Central memory CD4-positive, alpha-beta T cell (primary cell): ENCODE measurements around the gene CCDC8.
"Not testable (repeated sequence)": the region's sequence is repeated elsewhere in the genome, so short reads cannot be mapped to it uniquely, and the experiment has no call there.

ENCODE experiments used
- DNase-seq: peaks from one replicate; pipeline ENCODE4 v3.0.0; 2022

The CCDC8 gene

DNA sequence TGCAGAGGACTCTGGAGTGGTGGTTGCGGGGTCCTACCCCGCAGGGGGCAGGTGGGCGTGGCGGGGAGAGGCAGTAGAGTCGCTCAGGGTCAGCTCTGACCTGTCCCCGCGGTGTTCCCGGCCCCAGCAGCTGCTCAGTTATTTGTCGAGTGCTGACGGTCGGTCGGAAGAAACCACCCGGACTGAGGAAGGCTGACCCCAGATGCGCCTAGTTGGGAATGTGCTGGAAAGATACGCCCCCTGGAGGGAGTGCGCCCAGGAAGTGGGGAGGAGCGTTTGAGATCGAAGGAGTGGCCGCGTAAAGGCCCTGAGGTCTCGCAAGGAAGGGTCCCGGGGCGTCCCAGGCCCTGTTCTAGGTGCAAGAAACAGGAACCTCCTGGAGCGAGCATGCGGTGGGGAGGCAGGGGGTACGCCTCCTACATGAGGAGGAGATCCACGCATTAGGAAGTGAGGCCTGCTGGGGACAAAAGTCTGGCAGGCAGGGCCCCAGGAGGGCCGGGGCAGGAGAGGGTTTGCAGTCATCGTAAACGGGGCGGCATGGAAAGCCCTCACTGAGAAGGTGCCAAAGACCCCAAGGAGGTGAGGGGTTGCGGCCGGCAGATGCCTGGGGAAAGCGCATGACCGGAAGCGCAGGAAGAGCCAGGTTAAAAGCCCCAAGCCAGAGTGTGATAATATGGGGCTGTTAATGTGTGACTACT, 9.2 kb downstream of the CCDC8 start:
- no peak for DNase-seq

DNA sequence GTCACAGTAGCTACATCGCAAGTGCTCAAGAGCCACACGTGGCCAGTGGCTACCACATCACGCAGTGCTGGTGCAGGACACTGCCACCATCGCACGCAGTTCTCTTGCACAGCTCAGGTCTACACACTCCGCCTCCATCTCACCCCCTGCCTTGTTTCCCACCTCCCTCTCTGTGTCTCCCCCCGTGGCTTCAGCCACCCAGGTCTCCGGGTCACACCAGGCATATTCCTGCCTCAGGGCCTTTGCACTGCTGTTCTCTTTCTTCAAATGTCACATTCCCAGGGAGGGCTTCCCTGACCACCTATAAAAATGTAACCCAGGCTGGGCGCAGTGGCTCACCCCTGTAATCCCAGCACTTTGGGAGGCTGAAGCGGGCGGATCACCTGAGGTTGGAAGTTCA, 10.6 kb downstream of the CCDC8 start:
- no peak for DNase-seq

DNA sequence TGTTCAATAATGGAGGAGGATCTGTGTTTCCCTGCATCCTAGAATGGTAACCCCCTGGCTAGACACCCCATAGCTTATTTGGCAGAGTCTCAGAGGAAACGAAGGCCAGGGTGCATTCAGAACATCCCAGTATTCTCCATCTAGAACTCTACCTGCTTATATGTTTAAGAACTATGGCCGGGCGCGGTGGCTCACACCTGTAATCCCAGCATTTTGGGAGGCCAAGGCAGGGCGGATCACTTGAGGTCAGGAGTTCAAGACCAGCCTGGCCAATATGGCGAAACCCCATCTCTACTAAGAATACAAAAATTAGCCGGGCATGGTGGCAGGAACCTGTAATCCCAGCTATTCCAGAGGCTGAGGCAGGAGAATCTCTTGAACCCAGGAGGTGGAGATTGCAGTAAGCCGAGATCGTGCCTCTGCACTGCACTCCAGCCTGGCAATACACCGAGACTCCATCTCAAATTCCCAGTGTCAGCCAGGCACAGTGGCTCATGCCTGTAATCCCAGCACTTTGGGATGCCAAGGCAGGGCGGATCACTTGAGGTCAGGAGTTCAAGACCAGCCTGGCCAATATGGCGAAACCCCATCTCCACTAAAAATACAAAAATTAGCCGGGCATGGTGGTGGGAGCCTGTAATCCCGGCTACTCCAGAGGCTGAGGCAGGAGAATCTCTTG, 15.4 kb downstream of the CCDC8 start:
- not testable (repeated sequence) for DNase-seq

DNA sequence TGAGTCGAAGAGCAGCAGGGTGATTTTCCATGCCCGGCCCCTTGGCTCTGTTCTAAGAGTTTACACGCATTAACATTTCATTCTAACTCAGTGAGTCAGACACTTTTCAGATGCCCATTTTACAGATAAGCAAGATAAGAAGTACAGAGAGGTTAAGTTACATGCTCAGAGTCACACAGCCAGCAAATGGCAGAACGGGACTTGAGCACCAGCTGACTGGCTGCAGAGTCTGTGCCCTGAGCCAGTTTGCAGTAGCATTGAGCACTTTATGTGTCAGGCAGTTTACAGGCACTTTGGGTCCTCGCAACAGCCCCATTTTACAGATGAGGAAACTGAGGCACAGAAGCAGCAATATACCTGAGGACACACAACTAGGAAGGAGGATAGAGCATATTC, 19.0 kb downstream of the CCDC8 start:
- DNase-seq: no peak

DNA sequence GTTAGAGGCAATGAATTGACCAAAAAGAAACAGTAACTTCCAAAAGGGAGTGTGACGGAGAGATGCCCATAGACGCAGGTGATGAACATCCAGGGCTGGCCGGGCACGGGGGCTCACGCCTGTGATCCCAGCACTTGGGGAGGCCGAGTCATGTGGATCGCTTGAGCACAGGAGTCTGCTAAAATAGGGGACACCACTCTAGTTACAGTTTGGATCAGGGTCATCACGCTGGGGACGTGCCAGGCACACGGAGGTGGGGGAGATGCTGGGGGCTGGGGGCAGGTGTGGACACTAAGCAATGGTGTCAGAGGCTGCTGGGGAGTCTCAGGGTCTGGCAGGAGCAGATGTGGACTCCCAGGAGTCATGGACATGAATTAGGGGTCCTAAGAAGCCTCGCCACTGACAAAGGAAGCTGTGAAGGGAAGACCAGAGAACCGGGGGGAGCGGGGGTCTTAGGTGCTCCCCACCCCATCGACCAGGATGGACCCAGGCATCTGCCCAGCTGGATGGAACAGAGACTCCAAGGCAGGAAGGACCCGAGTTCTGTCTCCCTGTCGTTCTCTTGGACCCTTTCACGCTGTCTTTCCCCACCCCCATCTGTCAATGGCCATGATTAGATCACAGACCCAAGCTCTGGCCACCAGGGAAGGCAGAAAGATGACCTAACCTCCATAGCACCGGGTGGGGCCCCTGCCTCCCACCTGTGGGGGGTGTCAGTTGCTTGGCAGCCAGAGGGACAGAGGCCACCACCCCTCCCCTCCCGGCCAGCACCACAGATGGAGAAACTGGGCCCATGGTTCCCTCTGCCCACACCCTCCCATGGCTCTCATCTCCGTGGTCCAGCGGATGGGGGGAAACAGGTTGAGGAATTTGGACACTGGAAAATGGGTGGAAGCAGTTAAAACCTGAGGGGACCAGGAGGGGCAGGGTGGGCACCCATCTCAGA, 19.6 kb downstream of the CCDC8 start:
- DNase-seq: no peak

DNA sequence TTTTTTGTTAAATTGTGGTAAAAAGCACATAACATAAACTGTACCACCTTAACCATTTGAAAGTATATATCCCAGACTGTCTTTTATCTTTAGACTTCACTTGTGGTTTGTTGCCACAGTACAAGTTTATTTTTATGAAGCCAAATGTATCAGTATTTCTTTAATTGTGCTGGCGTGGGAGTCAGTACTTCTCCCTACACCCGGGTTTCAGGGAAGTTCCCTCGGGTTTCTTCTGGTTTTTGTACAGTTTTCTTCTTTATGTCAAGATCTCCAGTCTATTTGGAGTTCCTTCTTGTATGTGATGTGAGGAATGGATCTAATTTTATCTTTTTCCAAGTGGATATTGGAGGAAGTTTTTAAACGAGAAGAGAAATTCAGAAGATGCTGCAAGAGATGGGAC, 20.5 kb downstream of the CCDC8 start:
- no peak for DNase-seq

DNA sequence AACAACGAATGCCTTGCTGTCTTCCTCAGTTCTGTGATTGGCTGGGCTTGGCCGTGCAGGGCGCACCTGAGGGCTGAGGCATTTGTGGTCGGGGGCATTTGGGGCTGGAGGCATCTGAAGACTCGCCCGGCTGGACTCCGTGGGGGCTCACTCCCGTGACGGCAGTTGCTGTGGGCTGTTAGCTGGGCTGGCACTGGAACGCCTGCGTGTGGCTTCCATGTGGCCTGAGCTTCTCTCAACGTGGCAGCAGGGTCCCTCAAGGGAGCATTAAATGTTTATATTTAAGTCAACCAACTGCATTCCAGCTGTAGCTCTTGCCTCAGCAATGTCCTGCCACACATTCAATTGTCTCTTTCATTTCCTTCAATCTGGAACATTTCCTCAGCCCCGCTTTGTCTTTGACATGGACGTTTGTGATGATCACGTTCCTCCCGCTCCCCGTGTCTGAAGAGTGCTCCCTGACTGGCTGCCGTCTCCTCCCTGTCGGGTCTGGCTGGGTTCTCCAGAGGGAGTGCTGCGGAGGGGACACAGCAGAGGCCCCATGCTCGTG, 21.0 kb downstream of the CCDC8 start:
- no peak for DNase-seq

DNA sequence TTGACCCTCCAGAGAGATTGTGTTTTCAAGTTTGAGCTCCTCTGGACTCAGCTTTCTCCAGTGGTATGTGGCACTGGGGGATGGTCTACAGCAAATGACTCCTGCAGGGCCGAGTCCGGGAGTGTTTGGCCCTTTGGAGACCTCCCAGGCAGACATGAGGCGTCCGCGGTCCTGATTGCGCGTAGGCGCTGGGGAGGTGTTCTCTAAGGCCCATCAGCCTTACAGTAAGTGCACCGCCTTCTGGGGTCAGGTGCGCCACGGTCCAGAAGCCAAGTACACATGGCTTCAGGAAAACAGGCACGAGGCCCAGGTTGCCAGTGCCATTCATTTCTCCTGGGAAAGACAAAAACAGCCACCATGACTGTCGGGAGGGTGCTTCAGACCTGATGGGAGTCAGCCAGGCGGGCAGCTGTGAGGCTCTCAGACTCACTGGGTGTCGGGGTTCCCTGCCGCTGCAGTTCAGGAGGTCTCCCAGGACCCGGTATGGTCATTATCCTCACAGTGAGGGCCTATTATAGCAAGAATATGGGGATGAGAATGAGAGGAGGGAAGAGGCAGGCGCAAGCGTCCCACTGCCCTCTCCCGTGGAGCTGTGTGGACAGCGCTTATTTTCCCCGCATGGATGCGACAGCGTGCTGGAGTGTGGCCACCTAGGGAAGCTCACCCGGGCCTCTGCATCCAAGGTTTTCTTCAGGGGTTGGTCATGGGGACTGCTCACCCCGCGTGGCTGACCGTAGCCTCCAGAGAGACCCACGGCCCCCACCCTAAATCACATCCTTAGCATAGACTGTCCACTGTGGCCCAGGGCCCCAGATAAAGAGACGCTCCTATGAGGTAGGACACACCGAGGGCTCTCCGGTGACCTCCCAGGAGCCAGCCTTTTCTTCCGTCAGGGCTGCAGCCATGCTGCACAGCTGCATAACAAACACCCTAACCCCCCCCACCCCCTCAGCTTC, 21.8 kb downstream of the CCDC8 start:
- no peak for DNase-seq

DNA sequence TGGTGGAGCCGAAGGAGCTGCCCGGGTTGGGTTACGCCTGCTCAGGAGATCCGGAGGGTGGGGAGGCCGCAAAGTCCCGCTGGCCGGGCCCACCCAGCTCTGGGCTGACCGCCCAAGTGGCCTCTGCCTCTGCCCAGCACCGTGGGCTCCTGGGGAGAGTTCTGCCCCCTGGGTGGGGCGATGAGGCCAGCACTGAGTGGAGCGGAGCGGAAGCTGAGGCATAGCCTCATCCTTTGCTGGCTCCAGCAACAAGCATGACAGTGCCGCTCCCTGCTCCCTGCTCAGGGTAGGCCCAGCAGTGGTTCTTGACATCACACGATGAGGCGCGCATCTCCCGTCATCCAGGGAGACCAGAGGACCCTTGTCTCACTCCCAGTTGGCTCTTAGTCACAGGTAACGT, 22.5 kb downstream of the CCDC8 start:
- DNase-seq: no peak

DNA sequence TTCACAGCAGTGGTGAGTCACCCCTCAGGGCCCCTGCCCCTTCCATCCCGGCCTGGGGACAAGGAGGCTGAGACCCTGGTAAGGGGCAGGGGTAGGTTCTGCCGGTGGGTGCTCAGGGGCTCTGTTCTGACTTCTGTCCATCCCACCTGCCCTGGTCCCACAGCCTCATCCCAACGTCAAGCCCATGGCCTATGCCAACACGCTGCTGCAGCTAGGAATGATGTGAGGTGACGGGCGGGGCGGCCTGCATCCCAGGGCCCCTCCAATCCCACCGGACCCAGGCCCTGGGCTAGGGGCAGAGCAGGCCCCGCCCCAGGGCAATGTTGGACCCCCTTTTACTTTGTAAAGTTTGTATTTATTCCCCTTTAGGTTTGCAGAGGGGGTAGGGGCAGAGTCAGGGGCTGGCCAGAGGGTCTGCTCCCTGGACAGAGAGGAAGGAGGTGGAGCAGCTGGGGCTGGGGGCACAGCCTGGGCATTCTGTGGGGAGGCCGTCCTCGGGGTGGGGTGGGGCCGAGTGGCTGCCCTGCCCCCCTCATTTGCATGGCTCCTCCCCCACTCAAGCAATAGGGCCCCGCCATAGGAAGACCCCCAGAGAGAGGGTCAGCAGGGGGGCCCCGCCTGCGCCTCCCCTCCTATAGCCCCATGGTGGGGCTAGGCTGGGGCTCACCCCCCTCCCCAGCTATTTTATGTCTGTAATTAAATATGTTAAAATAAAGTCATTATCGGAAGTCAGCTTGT, 23.1 kb downstream of the CCDC8 start:
- no peak for DNase-seq

DNA sequence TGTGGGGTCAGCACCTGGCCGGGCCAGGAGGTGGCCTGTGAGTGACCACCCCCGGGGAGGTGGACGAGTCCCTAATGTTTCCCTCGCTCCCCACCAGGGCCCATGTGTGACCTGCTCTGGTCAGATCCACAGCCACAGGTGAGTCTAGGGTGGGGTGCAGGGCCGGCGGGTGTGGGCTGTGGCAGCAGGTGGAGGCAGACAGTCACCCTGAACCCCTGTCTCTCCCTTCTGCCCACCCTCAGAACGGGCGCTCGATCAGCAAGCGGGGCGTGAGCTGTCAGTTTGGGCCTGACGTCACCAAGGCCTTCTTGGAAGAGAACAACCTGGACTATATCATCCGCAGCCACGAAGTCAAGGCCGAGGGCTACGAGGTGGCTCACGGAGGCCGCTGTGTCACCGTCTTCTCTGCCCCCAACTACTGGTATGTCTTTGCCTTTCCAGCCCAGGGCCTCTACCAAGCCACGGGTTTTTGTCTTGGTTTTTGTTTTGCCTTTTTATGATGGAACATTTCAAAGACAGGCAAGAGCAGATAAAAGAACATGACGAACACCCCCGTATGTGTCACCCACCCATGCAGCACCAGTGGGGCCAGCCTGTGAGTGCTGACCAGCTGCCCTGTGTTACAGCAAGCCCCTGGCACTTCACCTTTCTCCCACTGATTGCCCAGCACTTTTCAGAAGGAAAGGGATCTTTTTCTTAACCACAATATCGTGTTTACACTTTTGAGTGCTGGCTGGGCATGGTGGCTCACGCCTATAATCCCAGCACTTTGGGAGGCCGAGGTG, 24.9 kb downstream of the CCDC8 start:
- no peak for DNase-seq

DNA sequence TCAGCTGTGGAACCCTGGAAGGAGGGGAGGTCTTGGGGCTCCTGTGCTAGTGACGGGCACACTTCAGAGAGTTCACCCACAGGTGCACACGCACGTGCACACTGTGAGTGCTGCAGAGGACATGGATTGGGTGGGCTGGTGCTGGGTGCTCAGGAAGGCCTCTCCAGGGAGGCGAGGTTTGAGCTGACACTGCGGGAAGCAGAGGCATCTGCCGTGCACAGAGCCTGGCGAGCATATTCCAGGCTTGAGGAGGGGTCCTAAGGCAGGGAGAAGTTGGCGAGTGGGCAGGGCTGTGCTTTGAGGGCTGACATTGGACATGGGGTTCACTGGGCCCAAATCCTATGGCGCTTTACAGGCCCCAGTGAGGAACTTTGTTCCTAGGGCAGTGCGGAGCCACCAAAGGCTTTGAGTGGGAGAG, 25.6 kb downstream of the CCDC8 start:
- DNase-seq: no peak

DNA sequence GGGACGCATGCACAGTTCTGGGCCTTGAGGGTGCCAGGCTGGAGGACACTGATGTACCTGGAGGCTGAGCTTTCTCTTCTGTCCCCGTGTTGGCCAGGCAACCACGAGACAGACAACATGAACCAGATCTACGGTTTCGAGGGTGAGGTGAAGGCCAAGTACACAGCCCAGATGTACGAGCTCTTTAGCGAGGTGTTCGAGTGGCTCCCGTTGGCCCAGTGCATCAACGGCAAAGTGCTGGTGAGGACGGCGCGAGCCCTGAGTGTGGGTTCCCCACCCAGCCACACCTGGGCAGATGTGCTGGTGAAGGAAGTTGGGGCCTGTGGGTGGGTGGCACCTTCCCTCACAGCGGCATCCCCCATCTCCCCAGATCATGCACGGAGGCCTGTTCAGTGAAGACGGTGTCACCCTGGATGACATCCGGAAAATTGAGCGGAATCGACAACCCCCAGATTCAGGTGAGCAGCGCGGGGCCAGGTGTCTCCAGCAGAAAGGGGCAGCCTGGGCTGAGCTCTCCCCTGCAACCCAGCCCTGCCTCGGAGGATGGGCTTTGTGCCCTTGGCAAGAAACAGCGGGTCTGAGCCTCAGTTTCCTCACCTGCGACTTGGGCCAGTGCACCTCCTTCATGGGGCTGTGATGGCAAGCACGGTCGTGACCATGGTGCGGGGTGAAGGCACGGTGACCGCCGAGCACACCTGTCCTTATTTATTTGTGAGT, 26.2 kb downstream of the CCDC8 start:
- no peak for DNase-seq

DNA sequence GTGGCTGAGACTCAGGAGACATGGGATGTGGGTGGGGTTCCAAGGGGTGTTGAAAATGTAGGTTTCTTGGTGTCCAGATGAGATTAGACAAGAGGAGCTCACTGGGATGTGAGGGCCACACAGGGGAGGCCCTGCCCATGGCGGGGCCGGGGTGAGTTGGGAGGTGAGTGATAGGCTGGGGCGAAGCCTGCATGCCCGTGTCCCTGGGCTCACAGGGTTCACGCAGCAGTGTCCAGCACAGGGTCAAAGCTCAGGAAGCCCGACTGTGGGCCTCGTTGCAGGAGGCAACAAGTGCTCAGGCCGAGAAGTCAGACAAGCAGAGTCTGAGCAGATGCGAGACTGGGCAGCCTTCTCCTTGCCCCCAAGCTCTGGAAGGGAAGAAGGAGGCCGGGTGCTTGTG, 27.2 kb downstream of the CCDC8 start:
- no peak for DNase-seq

DNA sequence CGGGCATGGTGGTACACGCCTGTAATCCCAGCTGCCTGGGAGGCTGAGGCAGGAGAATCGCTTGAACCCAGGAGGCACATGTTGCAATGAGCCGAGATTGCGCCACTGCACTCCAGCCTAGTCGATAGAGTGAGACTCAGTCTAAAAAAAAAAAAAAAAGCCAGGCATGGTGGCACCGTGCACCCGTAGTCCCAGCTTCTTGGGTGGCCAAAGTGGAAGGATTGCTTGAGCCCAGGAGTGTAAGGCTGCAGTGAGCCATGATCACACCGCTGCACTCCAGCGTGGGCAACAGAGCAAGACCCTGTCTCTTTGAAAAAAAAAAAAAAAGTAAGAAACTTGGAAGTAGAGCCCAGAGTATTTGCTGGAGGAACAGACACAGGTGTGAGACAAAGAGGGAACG, 27.7 kb downstream of the CCDC8 start:
- DNase-seq: no peak

DNA sequence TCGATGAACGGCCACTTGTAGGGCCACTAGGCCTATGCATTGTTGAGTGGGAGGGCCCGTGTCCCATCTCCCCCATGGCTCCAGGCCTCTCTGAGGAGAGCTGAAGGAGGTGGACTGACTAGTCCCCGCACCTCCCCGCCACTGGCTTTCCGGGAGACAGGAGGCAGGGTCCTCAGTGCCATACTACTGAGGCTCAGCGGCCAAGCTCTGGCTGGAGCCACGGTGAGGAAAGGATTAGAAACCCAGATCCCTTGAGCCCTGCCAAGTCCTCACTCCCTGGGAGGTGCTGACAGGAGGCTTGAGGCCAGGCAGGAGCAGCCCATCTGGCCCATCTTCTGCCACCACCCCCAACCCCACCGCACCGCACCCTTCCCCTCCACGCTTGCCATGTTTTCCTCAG, 29.0 kb downstream of the CCDC8 start:
- DNase-seq: no peak

DNA sequence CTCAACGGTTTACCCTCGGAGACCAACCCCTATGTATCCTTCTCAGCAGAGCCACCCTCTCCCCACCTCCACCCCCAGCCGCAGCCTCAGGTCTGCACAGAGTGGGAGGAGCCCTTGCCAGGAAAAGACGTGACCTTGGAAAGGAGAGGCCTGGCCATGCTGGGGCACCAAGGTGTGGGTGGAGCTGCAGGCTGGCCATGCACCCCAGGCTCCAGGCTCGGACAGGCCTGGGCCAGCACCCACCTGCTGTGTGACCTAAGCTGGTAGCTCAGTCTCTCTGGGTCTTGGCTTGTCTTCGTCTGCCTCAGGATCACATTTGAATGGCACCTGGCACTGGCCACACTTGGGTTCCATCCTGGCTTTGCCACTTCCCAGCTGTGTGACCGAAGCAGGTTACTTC, 29.5 kb downstream of the CCDC8 start:
- no peak for DNase-seq

DNA sequence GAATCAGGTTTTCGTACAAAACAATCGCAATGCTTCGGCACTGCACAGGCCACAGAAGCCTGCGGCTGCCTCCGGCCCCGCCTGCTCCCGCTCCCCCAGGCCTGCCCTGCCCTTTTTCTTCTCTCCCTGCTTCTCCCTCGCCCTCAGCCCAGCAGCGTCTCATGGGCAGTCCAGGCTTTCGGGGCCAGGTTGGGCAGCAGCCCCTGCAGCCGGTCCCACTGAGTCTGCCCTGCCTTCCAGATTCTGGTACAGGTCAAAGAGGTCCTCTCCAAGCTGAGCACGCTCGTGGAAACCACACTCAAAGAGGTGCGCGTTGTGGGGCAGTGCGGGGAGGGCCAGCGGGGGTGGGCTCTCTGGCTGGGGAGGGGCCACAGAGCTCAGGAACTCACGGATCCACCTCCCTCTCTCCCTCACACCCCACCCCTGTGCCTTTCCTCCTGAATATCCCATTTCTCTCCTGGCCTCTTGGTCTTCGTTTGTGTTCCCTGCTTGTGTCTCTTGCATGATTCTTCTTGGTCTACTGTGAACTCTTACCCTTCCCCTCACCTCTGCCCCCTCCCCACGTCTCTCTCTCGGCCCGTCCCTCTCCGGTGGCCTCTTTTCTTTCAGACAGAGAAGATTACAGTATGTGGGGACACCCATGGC, 30.1 kb downstream of the CCDC8 start:
- no peak for DNase-seq

DNA sequence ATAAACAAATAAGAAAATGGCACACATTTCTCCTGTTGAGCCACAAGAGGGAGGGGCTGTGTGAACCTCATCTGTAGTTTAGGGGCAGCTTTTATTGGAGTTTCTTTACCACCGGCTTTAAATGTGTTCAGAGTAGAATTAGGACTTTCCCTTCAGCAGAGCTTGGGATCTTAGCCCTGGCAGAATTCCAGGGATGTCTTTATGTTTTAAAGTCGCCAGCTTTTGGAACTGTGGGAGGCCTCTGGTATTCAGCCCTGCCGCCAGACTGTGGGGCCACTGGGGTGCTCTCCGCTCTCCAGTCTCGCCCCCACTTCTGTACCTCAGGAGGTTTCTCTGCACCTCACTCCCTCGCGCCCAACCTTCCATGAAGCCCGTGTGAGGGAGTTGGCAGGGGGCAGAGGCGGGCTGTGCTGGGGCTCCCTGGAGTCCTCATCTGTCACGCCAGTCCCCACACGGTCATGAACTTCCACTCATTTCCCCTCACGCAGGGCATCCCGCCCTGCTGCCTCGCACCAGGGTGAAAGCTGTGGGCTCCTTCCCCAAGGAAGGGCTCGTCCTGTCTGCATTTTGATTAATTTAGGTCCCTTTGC, 31.5 kb downstream of the CCDC8 start:
- no peak for DNase-seq
